Activated CD4-positive, alpha-beta T cell treated with anti-CD3 and anti-CD28 coated beads, Interleukin-2, amount 50 U/mL, for 1 hour (primary cell): Measurements from ENCODE around the gene EHF.
A peak's percentile ranks its signal among the peaks of the same experiment; 100 is the strongest.

ENCODE experiments used
- DNase-seq: peaks from one replicate; pipeline ENCODE4 v3.0.0-alpha.2; 2020

The EHF gene

GRCh38 chr11:34603129-34604001, 17.5 kb upstream of the EHF start:
- no peak for DNase-seq

DNA sequence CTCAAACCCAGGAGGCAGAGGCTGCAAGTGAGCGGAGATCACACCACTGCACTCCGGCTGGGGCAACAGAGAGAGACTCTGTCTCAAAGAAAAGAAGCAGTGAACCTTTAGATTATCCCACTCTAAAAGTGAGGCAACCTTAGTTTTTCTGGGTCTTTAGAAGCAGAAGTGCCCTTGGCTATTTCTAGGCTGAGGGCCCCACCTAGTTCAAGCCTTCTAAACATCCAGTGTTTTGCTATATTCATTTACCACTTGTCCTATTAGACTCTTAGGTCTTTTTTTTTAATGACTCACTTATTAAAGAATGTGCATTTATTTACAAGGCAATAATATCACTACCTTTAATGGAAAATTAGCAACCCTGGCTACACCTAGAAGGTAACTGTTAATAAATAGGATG, 16.7 kb upstream of the EHF start:
- no peak for DNase-seq

GRCh38 chr11:34604911-34605310, 16.0 kb upstream of the EHF start:
- DNase-seq: no peak

DNA sequence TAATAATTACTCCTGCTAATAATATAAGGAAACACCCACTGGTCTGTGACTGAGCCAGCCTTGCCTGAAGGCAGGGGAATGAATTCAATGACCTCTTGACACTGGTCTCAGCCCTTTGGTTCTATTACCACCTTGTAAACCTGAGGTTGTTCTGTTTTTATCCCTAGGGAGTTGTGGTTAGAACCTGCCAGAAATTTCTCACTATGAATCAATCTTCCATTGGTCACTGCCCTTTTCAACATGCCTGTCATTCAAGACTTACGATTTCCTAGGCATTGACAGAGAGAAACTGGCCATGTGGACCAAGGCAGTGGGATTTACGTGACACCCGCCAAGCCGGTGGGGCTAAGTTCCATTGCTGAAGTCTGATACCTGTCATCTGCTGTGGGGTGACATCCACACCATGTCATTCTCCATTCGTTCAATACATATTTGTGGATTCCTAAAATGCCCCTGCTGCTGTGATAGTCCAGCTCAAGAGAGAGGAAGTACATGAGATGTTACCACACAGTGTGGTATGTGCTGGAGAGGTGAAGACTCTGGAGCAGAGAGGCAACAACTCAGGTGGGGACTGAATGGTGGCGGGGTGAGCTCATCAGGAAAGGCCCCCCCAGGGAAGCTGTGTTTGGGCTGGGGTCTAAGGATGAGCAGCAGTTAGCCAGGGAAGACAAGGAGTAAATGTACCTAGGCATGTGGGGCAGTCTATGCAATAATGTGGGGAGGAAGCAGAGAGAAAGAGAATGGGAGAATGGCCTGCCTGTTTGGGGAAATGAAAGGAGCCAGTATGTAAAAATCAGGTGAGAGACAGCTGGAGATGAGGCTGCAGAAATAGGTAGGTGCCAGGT, 15.2 kb upstream of the EHF start:
- DNase-seq: no peak

DNA sequence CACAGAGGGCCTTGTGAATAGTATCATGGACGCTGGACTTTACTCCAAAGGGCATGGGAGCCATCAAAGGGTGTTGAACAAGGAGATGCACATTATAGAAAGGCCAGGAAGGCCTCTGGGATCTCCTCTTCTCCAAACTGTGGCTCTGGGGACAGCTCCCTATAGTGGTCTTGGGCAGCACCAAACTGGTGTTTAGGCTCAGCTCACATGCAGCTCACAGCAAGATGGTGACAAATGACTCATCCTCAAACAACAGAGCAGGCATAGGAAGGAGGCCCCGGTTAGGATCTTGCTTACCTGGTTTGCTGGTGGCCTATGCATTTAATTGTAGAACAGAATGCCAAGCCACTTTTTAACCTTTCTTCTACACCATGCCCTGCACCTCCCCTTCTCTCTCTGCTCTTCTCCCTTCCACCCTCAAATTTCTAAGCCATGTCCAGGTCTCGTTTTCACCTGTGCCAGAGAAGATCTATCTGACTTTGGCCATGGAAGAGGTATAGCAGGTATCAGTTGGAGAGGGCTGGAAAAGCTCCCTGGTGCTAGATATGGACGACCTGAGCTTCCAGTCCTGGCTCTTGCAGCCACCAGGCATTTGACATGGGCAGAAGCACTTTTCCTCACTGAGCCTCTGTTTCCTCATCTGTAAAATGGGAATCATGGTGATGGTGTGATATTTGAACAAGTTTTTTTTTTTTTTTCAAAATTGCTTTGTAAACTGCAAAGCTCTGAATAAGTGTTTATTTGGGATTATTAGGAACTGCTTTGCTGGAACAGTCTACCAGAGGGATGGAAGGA, 14.4 kb upstream of the EHF start:
- DNase-seq: no peak

GRCh38 chr11:34609187-34609751, 11.6 kb upstream of the EHF start:
- no peak for DNase-seq

- no peak for DNase-seq
Observed at GRCh38 chr11:34609850-34610249, 11.0 kb upstream of the EHF start.

GRCh38 chr11:34610324-34611041, 10.4 kb upstream of the EHF start:
- DNase-seq: no peak

GRCh38 chr11:34613015-34613414, 7.9 kb upstream of the EHF start:
- DNase-seq: no peak

GRCh38 chr11:34613552-34614056, 7.3 kb upstream of the EHF start:
- no peak for DNase-seq

DNA sequence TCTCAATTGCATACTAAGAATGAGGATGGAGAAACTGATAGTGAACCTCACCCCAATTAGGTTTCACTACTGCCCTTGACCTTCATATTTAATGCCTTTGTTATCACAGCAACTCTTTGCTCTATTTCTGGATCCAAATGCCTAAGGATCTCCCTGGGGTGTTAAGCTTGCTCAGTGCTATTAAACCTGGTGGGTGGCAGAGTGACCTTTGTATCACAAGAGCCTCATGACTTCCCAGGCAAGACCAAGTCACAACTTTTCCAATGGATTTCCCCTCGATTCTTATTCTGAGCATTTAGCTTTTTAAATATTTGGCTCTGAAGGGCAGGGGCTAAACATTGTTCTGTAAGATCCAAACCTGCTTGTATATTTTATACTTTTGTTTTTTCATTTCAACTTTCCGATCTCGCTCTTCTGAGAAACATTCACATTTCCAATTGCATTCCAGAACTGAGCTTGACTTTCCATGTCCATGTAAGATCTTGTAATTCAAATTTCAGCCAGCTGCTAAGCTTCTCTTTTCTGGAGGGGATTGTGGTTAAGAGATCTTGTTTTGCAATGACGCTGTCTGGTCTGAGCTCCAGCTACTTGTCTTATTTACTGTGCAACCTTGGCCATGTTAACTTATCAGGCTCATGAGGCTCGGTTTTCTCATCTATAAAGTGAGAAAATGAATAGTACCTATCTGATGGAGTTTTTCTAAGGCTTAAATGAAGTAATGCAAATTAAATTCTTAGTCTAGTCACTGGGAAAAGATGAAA, 6.4 kb upstream of the EHF start:
- no peak for DNase-seq

DNA sequence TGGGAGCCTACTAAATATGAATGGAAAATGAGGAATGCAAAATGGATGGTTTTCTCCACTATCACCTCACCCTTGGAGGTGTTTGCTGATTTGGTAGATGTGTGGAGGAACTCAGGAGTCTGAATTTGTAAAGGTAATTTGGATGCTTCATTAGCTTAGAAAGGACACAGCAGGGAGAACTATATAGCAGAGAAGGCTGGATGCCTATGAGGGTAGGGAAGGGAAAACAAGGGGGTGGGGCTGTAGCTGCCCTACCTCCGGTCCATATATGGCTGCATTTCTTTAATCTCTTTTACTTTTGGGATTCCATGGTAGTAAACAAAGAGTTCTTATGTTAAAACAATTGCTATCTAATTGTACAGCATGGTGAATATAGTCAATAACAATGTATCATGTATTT, 4.8 kb upstream of the EHF start:
- DNase-seq: no peak

GRCh38 chr11:34616830-34617504, 3.9 kb upstream of the EHF start:
- DNase-seq: no peak

DNA sequence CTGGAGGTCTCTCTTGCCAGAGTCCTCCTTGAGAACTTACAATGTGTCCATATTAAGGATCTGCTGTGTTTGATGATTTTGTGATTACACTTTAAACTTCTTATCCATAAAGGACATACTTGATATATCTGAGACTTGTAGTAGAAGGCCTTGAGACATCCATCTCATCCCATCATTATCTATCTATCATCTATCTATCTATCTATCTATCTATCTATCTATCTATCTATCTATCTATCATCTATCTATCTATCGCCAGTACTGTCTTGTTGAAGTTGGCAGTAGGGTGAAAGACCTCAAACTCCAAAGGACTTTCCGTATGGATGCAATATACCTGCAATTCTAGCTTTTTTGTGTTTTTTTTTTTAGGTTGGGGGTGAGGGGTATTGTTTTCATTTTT, 2.5 kb upstream of the EHF start:
- no peak for DNase-seq

DNA sequence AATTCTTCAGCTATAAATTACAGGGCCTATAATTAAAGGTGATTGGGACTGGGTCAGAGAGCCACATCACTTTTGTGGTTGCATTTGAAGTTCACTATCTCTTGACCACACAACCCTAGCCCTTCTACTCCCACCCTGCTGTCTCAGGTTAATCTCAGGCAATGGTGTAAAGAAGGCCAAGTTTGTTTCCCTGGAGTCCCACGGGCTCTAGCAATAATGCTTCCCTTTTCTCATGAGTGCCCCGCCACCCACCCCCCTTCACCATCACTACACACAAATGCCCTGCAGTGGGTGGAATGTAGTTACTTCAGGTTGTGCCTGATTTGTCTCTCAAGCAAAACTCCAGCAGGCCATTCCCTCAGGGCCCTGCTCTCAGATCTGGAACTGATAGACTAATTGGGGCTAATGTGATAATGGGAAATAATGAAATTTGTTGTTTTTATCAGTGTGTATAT, 1.8 kb upstream of the EHF start:
- DNase-seq: no peak

DNA sequence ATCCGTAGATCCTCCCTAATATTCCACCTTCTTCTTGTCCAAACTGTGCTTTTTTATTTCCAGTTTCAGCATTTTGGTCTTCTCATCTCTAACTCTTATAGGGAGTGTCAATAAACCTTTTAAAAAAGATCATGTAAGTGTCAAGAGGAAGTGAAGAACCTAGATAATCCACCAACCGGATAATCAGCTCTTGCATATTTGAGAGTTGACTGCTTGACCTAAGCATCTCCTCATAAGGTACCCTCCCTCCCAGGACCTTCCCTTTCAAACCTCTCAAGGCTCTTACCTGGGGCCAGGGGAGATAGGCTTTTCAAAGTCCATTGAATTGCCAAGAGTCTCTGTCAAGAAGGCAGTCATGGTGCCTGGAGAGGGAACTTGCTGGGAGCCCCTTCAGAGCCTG, 691 bp upstream of the EHF start:
- DNase-seq: no peak

- no peak for DNase-seq
Observed at GRCh38 chr11:34621876-34622275, 983 bp downstream of the EHF start.

DNA sequence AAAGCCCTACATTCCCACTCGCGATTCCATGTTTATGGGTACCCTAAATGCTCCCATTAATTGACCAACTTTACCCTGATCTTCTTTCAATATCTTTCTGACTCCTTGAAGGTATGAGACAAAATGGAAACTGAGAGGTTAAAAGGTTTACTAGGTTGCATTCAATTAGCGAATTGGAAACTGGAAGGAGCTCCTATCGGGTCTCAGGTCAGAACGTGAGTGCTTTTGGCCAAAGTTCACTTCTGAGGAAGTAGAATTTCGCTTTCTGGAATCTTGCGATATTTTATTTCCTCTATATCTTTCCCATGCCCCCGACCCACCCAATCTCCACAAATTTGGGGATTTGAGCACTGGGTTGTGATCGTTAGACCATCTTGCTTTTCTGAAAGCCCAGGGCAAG, 2.6 kb downstream of the EHF start:
- no peak for DNase-seq

- peak; percentile 3 for DNase-seq
Observed at GRCh38 chr11:34624069-34624468, 3.2 kb downstream of the EHF start.

- no peak for DNase-seq
Observed at GRCh38 chr11:34625576-34625975, 4.7 kb downstream of the EHF start.

GRCh38 chr11:34626393-34626792, 5.5 kb downstream of the EHF start:
- DNase-seq: no peak
